SK-N-MC (cell line): Measurements from ENCODE around the gene TEX19.

Experiments
- EZH2 ChIP-seq: fragments of 200-600 bp; sonication (generic); IDR thresholded peaks from one replicate; pipeline ENCODE4 v1.6.1; 2017; ENCODE audit warnings: antibody characterized with exemption
- FOXP2 ChIP-seq: optimal IDR thresholded peaks from 2 replicates; pipeline ENCODE3; 2011; ENCODE audit warnings: mild to moderate bottlenecking, moderate library complexity; ENCODE audit not compliant: insufficient read depth; ENCODE audit errors: extremely low read length, control extremely low read depth
- POLR2AphosphoS5 ChIP-seq: IDR thresholded peaks from 2 replicates; pipeline ENCODE4 v1.6.1; 2012; ENCODE audit warnings: mild to moderate bottlenecking, low read depth, low read length, borderline replicate concordance

DNA sequence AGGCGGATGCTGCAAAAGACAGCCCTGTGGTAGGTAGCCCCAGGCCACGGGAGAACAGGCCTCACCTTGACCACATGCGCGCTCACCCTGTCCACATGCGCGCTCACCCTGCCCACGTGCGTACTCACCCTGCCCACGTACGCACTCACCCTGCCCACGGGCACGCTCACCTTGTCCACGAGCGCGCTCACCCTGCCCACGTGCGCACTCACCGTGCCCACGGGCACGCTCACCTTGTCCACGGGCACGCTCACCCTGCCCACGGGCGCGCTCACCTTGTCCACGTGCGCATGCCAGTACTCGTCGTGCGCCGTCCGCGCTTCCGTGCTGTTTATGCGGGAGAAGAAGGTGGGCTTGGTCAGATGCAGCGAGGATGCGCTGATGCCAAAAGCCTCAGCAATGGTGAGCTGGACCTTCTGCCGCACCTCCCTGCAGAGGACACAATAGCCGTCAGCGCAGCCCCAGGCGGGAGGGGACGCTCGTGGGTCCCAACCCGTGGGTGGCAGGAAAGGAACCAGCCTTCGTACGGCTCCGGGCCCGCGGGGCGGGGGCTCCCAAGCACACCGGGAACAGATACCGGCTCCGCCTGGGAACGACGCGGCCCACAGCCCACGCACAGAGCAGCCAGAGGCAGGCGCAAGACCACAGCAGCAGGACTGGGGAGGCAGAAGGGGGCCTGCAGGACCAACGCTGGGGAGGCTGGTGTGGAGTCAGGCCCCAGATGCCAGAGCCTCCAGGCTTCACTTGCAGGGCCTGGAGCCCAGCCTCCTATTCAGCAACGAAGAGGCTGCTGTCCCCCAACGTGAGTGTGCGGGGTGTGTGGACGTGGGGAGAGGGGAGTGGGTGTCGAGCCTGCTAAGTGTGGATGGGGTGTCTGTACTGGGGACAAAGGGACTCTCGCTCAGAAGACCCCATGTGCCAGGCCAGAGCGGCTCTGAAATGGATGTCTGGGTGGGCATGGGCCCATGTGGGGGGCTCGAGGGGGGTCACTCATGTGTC is 44.9 kb downstream of the TEX19 start:
- no peak for TF ChIP-seq POLR2AphosphoS5
- TF ChIP-seq EZH2 = no peak
- TF ChIP-seq FOXP2 = no peak
